NCI-H1930 (cell line): Measurements from ENCODE around the gene CDK5.
A peak's percentile ranks its signal among the peaks of the same experiment; 100 is the strongest.

Source experiments
- DNase-seq, 2 experiments: peaks; one replicate each; lab custom pipeline; 2025; lab: John Stamatoyannopoulos, UW

The CDK5 gene

DNA sequence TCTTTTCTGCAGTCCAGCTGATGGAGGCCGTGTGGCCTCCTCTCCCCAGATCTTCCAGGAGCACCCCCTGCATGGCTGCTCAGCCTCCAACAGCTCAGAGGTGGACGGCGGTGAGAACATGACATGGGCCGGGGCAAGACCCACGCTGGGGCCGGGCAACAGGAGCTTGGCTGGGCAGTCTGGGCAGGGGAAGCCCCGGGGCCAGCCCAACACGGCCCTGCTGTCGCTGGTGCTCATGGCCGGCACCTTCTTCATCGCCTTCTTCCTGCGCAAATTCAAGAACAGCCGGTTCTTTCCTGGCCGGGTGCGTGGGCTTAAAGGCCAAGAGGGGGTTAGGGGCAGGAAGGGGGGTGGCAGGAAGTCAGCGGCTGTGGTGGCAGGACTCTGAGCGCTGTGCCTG, 16.3 kb upstream of the CDK5 start:
- DNase-seq, result no peak

DNA sequence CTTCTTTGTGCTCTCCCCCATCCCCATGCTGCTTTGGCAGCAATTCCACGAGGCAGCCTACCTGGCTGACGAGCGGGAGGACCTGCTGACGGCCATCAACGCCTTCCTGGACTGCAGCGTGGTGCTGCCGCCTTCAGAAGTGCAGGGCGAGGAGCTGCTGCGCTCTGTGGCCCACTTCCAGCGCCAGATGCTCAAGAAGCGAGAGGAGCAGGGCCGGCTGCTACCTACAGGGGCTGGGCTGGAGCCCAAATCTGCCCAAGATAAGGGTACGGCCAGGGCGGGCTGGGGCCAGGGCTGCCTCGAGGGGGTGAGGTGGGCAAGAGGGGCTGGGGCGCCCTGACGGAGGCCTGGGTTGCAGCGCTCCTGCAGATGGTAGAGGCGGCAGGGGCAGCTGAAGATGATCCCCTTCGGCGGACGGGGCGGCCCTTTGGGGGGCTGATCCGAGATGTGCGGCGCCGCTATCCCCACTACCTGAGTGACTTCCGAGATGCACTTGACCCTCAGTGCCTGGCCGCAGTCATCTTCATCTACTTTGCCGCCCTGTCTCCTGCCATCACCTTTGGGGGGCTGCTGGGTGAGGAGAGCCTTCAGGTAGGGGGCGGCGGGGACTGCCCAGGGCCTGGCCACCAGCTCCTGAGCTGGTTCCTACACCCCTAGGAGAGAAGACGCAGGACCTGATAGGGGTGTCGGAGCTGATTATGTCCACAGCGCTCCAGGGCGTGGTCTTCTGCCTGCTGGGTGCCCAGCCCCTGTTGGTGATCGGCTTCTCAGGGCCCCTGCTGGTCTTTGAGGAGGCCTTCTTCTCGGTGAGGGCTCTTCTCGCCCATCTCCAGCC, 13.6 kb upstream of the CDK5 start:
- no peak for DNase-seq

DNA sequence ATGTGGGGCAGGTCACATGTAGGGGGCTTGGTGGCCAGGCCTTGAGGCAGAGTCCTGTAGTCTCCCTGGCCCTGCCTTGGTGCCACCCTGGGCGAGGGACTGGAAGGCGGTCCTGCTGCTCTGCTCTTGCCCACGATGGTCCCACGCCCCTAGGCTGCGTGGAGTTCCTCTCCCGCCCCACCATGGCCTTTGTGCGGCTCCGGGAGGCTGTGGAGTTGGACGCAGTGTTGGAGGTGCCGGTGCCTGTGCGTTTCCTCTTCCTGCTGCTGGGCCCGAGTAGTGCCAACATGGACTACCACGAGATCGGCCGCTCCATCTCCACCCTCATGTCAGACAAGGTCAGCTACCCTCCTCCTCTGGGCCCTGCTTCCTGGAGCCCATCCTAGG, 12.9 kb upstream of the CDK5 start:
- no peak for DNase-seq

DNA sequence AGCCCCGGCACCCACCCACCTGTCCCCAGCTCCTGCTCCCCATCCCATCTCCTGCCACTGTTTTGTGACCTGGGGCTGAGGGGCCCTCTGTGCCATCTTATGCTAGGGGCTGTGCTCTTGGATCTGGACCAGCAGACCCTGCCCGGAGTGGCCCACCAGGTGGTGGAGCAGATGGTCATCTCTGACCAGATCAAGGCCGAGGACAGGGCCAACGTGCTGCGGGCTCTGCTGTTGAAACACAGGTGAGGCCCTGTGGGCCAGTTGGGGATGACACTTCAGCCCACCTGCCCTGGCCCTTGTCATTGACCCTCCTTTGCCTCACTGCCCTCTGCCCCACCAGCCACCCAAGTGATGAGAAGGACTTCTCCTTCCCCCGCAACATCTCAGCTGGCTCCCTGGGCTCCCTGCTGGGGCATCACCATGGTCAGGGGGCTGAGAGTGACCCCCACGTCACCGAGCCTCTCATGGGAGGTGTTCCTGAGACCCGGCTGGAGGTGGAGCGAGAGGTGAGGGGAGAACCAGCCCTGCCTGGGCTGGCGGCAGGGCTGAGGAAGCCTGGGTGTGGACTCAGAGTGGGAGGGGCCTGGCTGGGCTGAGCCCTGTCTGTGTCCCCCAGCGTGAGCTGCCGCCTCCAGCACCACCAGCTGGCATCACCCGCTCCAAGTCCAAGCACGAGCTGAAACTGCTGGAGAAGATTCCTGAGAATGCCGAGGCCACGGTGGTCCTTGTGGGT, 12.3 kb upstream of the CDK5 start:
- no peak for DNase-seq

DNA sequence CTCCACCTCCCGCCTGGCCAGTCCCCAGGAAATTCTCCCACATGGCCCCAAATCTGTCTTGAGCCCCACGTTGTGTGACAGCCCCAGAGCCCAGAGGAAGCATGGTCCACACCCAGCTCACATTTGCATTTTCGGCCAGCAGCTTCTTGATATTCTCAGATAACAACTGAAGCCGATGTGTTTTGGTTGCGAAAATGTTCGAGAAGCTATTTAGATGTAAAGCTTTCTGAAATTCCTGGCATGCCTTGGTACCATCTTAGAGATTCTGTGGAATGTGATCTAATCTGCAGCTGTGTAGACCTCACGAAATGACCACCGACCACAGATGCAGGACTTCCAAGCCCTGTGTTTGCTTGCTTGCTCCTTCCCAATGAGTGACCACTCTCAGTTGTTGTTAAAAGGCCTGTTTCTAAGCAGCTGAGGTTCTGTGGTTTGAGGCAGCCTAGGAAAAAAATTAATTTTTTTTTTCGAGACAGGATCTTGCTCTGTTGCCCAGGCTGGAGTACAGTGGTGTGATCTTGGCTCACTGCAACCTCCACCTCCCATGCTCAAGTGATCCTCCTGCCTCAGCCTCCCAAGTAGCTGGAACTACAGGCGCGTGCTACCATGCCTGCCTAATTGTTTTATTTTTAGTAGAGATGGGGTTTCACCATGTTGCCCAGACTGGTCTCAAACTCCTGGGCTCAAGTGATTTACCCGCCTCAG, 10.5 kb upstream of the CDK5 start:
- no peak for DNase-seq

DNA sequence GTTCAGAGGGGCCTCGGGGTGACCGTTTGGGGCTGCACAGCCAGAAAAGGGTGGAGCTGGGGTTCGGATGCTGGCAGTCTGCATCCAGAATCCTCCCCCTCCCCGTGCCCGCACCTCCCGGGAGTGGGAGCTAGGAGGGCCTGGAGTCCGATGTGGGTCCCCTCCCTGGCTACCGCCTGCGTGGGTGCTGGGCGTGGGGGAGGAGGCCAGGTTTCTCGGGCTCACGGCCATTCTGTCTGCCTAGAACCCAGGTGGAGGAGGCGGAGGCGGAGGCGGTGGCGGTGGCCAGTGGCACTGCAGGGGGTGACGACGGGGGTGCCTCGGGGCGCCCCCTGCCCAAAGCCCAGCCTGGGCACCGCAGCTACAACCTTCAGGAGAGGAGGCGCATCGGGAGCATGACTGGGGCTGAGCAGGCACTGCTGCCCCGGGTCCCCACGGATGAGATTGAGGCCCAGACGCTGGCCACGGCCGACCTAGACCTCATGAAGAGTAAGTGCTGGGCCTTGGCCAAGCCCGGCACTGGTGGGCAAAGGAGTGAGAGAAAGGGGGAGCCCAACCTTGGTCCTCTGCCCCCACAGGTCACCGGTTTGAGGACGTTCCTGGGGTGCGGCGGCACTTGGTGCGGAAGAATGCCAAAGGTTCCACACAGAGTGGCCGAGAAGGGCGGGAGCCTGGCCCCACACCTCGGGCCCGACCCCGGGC, 8.7 kb upstream of the CDK5 start:
- DNase-seq, result no peak

DNA sequence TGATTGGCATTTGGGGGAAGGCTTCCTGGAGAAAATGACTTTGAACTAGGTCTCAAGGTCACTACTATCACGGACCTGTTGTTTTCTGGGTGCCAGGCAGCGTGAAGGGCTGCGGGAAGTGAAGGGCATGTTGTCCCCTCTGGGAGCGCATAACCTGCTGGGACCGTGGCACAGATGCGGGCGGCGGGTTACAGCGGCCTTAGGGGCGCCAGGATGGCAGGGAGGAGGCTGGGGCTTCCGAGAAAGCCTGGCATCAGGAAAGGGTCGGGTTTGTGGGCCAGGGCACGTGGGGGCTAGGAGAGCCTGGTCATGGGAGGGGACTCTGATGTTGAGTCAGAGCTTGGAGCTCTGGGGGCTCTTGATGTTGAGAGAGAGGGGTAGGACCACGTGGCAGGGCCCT, 7.8 kb upstream of the CDK5 start:
- no peak for DNase-seq

DNA sequence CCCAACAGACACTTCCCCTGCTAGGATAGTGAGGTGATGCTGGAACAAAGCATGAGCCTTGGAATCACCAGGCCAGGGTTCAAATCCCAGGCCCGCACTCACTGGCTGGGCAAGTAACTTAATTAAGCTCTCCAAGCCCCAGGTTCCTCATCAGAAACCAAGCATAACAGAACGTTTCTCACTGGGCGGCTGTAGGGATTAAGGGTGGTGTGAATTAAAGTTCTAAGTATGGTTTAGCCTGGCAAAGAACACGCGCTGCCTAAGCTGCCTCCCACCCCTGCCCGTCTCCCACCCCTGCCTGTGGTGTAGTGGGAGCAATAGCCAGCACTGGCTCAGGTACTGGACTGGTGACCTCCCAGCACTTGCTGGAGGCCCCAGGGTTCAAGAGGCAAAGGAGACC, 7.3 kb upstream of the CDK5 start:
- DNase-seq, result no peak

DNA sequence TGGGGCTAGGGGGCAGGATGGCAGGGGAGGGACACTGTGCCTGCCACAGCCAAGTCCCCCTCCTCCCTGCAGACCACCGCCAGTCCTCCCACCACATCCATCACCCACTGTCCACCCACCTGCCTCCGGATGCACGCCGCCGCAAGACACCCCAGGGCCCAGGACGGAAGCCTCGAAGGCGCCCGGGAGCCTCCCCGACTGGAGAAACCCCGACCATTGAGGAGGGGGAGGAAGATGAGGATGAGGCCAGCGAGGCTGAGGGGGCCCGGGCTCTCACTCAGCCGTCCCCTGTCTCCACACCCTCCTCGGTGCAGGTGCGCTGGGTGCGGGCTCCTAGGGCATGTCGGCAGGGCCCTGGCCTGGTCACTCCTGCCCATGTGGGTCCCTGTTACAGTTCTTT, 6.8 kb upstream of the CDK5 start:
- DNase-seq, result no peak

DNA sequence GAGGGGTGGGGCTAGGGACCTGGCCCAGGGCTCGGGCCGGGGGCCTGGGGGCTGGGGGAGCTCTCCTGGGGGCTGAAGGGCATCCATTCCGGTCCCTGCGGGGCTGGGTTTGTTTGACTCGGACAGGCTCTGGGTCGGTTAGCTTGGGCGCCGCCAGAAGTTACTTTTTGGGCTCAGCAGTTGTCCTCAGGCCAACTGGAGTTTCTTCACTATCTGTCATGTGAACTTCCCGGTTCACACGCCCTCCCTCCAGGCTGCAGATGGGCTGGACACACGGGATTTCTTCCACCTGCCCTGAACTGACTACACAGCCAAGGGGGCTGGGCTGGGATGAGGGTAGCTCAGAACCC, 5.5 kb upstream of the CDK5 start:
- no peak for DNase-seq

DNA sequence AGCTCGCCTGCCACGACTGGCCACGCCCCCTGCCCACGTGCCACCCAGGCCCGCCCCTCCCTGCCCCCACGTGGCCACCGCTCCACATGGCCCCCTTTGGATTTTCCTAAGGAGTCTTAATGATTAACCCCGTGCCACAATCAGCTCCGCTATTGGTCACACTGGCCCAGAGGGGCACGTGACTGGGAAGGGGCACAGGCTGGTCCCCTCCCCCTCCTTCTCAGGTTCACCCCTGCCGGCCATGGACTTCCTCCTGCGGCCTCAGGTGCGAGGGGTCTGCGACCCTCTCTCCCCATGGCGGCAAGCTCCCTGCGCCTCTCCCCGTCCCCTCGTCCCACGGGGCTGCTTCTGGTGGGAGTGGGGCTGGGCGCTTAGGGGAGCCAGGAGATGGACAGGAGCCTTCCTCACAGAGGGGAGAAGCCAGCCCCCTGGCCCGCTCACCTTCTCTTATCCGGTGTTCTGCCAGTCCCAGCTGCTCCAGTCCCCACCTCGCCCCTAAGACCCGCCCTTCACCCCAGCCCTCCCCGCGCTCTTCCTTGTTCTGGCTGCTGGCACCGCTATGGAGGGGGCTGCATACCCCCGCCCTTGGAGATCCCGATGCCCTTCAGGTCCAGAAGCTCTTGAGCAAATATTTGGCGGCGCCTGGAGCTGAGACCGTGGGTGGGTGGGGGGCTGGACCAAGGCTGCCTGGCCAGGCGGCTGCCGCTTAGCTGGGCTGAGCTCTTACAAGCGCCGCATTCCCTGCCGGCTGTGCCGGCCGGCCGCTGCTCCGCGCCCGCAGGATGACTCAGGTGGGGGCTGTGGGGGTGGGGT, 4.9 kb upstream of the CDK5 start:
- no peak for DNase-seq

DNA sequence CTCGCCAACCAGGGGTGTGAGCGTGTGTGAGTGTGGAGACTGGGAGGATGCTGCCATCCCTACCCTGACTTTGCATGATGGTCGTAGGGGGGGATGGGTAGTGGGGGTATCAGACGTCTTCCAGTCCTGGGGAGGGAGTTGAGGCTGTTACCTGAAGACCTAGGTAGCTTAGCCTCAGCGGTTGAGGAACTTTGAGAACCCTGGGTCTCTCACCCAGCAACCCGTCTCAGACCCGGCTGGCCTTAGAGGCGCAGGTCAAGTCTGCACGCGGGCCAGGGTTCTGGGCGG, 4.4 kb upstream of the CDK5 start:
- DNase-seq, result no peak

DNA sequence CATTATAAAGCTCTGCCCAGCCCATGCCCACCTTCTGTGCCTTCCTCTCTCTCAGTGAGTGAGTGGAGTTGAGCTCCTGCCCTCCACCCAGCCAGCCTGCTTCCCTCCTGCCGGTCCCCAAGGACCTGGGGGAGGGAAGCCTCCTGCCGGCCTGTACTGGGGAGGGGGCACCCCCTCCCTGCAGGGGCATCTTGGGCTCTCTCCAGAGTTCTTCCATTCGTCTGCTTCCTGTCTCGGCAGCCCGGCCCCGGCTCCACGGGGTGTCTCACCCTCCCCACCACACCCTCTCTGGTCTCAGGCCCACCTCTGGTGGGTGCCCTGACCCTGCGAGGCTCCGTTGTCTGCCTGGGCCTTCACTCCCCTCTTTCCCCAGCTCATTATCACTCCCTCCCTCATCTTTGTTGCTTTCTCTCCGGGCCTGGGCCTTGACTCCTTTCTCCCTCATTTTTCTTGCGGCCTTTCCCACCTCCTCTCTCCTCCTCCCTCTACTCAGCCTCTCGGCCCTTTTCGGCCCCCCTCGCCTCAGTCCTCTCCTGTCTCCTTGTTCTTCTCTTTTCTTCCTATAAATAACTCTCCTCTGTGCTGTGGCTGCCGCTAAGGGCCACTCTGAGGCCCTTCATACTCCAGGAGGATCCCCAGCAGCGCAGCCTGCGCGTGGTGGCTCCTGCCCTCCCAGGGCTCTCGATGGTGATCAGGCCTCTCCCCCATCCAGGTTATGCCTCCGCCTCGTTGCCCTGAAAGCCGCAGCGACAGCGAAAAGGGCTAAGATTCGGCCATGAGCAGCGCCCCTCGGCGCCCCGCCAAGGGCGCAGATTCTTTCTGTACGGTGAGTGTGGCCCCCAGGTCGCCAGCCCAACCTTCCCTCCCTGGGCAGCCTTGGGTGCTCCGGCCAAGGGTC, 3.8 kb upstream of the CDK5 start:
- no peak for DNase-seq

DNA sequence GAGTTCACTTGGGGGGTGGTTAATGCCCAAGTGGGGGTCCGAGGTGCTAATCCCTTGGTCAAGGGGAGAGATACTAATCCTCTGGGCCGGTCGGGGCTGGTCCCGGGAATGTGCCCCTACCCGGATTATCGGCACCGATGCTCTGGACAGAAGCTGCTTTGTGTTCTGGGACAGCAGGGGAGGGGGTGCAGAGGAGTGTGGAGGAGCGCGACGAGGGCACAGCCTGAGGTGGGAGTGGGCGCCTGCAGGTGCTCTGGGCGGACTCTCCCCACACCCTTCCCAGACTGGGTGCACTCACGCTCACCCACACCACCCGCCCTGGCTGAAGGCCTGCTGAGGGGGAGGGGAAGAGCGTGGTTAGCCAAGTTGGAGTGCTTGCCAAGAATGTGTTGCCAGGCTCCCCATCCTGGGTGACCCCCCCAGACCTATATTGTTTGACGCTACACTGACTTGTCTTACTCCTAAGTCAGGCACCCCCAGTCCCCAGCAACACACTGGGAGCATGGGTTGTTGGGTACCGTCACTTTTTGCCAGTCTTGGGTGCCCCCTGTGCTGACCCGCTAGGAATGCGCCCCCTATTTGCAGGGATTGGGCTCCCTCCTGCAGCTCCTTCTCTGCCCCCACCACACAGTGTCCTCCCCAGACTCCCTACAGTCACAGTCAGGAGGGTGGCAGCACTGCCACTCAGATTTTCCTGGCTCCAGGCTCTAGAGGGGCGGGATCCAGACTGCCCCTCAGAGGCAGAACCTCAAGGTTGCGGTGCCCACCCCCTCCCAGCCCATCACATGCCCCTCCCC, 2.9 kb upstream of the CDK5 start:
- DNase-seq, result no peak

DNA sequence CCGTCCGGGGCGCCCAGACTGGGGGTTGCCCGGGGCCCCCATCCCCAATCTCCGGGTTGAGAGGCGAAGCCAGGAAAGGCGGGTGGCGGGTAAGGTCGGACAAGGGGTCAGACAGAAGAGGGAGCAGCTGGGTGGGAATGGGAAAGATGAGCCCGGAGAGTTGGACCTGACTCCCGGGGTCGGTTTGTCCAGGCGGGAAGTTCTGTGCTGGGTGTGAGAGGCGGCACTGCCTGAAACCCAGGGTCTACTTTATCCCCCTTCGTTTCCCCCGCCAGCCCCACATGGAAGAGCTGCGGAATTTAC, 2.4 kb upstream of the CDK5 start:
- DNase-seq, result no peak

DNA sequence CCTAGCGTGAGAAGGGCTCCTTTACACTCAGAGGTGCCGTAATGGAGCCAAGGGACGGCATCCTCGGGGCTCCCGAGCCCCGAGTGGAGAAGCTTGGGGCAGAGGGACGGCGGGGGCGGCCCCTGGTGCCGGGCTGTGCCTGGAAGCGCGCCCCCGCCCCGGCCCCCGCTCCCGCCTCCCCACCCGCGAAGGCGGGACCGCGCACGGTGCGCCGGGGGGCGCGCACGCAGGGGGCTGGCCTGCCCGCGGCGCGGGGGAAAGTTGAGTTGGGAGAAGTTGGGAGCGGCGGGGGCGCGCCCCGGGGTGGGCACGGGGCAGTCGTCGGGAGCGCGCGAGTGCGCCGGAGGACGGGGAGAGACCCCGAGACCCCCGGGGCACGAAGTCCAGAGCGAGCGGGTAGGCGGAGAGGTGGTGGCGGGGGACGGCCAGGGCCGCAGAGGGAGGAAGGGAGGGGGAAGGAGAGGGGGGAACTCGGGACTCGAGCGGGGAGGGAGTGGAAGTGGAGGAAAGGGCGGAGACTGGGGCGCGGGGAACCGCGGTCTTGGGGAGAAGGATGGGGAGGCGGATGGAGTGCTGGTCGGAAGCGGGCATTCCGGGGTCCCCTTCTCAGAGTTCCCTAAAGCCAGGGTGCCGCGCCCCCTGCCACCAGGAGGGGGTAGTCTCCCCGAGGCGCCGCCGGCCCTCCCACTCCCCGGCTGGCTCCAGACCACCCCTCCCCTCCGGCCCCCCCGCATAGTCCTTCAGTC, 1.8 kb upstream of the CDK5 start, which contains the start of gene SLC4A2:
Gene SLC4A2 (plus strand): TSS at position 223 of the 746 bp plus-strand sequence. CDS start 2,399 bp downstream, outside the sequence.
- DNase-seq, result peak; percentile 60 to 87

DNA sequence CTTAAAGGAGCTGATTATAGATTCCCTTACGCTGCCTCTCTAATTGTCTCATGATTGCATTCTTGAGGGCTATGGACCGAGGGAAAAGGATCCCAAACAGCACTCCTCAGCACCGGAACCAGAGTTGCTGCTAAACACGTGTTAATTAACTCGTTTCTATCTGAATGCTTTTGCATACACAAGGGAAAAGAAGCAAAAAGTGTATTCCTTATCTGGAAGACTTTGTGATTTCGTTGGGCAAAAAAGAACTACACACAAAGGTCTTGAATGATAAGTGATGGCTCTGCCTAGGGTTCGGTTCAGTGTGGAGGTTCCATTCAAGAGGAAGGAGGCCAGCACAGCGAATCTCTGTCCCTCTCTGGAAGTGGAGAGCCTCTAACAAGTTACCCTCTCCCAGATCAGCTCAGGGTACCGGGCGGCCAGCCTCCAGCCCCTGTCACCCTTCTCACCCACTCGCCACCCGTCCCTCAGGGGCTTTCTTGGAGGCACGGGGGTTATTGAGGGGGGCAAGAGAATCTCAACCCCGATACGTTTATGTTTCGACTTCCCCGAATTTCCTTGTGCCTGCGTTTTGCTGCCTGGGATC, 1.2 kb upstream of the CDK5 start:
- DNase-seq, result no peak

DNA sequence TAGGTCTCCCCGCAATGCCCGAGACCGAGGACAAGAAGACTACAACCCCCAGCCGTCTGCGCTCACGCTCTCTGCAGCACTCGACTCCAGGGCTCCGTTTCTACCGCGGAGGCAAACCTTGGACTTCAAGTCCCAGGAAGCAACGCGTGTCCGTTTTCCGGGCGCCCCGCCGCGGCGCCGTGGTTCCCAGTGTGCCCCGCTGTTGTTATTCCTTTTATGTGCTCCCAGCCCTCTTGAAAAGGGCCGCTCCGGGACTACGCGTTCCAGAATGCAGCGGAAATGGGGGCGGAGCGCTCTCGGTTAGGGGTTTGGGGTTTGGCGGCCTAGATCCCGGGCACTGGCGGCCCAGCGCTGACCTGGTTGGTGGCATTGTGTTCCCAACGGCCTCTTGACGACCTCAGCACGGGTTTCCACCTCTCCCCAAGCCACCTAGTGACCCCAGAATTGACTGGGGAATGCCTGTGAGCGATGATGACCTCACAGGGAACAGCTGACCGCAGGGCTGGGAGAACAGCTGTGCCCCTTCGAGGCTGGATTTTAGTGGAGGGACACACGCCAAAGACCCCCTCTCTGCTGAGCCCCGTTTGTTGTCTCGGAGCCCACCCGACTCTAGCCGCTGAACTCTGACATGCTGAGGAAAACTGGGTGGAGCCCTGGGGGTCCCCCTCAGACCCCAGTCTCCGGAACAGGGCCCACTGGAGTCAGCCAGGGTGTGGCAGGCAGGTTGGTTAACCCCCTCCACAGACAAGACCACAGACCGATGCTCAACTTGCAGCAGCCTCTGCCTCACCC, 488 bp upstream of the CDK5 start:
- peak; percentile 100 for DNase-seq
